SH-SY5Y (cell line): ENCODE measurements around the gene ZNF74.

ENCODE experiments used
- GATA2 ChIP-seq: IDR thresholded peaks from 2 replicates; pipeline ENCODE4 v1.6.1; 2011; ENCODE audit warnings: mild to moderate bottlenecking, low read depth, low read length
- GATA3 ChIP-seq: IDR thresholded peaks from 2 replicates; pipeline ENCODE4 v1.6.1; 2011; ENCODE audit warnings: low read depth, mild to moderate bottlenecking, low read length, moderate library complexity

GRCh38 chr22:20455709-20456063 is 61.7 kb downstream of the ZNF74 start:
- TF ChIP-seq GATA2 (no peak), GATA3 (no peak)
